Activated CD4-positive, alpha-beta T cell treated with anti-CD3 and anti-CD28 coated beads, Interleukin-2, Interleukin-4, amounts not matched to agents 100 ng/mL and 50 ng/mL, durations not matched to agents 16 hours and 8 hours (primary cell): ENCODE data around the gene WDR55.
"Not testable (repeated sequence)": the region's sequence is repeated elsewhere in the genome, so short reads cannot be mapped to it uniquely, and the experiment has no call there.

ENCODE experiments used
- DNase-seq: peaks from one replicate; pipeline ENCODE4 v3.0.0-alpha.2; 2020; ENCODE audit warnings: low spot score

Gene WDR55

DNA sequence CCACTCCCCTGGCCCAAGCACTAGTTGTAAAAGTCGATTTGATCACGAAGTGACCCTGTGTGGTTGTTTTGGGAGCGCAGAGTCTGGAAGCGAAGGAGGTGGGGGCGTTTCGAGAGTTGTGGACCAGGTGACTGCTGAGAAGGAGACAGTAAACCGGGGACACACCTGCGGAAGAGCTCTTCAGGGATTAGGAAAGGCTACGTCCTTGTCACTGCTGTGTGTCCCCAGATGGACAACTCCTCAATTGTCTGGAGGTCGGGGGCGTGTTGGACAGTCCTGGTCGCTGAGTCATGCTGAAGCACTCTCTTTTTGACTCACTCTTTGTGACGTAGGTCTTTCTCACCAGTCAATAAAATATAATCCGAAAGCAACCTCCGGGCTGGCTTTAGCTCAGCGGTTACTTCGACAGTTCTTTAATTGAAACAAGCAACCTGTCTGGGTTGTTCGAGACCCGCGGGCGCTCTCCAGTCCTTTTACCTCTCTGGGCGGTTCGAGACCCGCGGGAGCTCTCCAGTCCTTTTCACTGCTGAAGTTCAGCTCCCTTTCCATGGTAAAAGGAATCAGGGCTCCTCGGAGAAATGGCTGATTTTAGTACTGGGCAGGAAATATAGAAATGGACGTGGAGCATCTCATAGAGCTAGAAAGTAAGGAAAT is 46.3 kb downstream of the WDR55 start:
- peak; percentile 97 for DNase-seq

DNA sequence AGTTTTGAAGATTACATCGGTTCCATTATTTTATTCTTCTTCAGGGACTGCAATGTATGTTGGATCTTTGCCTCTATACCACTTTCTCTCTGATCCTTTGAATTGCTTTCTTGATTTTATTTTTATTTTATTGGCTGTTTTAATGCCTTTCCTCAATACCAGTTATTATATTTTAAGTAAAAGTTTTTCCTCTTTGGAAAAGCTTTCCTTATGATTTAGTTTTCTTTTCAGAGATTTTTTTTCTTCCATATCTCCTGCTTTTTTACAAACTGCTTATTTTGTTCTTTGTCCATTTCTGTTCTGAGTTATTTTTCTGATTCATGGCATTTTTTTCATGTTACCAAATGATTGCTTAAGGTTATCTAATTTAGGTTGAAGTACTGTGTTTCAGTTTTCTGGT is 47.1 kb downstream of the WDR55 start:
- DNase-seq, result no peak

DNA sequence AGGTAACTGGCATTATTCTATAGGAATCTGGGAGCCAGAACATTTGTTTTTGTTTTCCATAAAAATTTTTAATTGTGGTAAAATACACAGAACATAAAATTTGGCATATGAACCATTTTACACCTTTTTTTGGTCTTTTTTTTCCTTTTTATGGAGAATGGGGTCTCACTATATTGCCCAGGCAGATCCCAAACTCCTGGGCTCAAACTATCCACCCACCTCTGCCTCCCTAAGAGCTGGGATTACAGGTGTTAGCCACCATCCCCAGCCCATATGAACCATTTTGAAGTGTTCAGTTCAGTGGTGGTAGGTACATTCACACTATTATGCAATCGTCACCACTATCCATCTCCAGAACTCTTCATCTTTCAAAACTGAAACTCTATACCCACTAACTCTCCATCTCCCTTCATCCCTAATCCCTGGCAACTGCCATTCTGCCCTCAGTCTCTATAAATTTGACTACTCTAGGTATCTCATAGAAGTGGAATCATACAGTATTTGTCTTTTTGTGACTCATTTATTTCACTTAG is 48.9 kb downstream of the WDR55 start:
- no peak for DNase-seq

DNA sequence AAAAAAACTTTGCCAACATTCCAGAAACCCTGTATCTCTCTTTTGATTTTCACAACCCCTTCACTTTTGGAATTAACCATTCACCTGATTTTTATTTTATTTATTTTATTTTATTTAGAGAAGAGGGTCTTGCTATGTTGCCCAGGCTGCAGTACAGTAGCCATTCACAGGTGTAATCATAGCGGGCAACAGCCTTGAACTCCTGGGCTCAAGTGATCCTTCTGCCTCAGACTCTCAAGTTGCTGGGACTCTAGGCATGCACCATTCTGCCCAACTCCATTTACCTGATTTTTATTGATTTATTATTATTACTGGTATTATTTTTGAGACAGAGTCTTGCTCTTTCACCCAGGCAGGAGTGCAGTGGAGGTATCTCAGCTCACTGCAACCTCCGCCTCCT is 51.5 kb downstream of the WDR55 start:
- not testable (repeated sequence) for DNase-seq

GRCh38 chr5:140718266-140718592 is 53.5 kb downstream of the WDR55 start:
- DNase-seq, result no peak

- not testable (repeated sequence) for DNase-seq
Measured at GRCh38 chr5:140720738-140721137, 56.0 kb downstream of the WDR55 start.

DNA sequence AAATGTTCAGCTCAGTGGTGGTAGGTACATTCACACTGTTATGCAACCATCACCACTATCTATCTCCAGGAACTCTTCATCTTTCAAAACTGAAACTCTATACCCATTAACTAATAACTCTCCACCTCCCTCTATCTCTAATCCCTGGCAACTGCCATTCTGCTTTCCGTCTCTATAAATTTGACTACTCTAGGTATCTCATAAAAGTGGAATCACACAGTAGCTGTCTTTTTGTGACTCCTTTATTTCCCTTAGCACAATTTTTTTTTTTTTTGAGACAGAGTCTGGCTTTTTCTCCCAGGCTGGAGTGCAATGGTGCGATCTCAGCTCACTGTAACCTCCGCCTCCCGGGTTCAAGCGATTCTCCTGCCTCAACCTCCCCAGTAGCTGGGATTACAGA is 56.7 kb downstream of the WDR55 start:
- DNase-seq, result not testable (repeated sequence)
